K562 (cell line): ENCODE results near the gene NACAD. TPM values are rescaled to one million over a fixed set of nuclear protein-coding genes. Genes with fewer than 3 reads are reported as not detected.

ENCODE experiments used
- ATAC-seq: fragments of 200-7000 bp; cut with Tn5 transposase; 3 replicates; pipeline ENCODE4 v1.9.1; 2020; ENCODE audit warnings: moderate library complexity
- BruUV-seq: library from RNA; stranded (reverse); fragments of 400-500 nt; replicated peaks from 2 replicates; lab custom pipeline; 2021; lab: Mats Ljungman, UMichigan
- CTCF ChIA-PET: fragments of 300-600 bp; formaldehyde crosslinking; extraction: SDS; loops from one replicate; lab custom pipeline; 2021; ENCODE audit warnings: low intra/inter-chr PET ratio; lab: Yijun Ruan, JAX
- POLR2A ChIA-PET: fragments of 300-600, 350-650 bp; sonication (Branson Sonifier 250); formaldehyde crosslinking; extraction: SDS; loops from one replicate; lab custom pipeline; 2021; ENCODE audit warnings: antibody characterized with exemption, inconsistent platforms; lab: Yijun Ruan, JAX
- DNase-seq, 4 experiments: peaks; one replicate each; pipeline versions ENCODE4 v3.0.0 to v3.0.0-alpha.2; 2011 to 2018; ENCODE audit warnings: low spot score in 3 of 4, mixed read lengths in 3 of 4; ENCODE audit errors: extremely low read depth in 1 of 4
- FAIRE-seq: peaks from 2 replicates; lab custom pipeline; 2011; peaks lifted over from hg19 to GRCh38; lab: Jason Lieb, UNC
- H2AFZ ChIP-seq: 2 replicates; pipeline ENCODE4 v1.6.0; 2011; ENCODE audit warnings: low read depth, low read length, control low read depth, inconsistent platforms
- H3K27ac ChIP-seq: fragments of 200-600 bp; 3 replicates; pipeline ENCODE4 v1.8.0; 2011; ENCODE audit warnings: low read depth, mild to moderate bottlenecking, control low read depth, inconsistent platforms, low read length, moderate library complexity, mixed read lengths; ENCODE audit errors: extremely low read depth
- H3K27me3 ChIP-seq, 2 experiments: fragments of 300-600 bp in 1 of 2; 2 replicates in 1 of 2; 3 replicates in 1 of 2; pipeline versions ENCODE4 v1.6.0 to v1.8.0; 2011; ENCODE audit warnings: inconsistent platforms in 2 of 2, low read length in 2 of 2, mild to moderate bottlenecking in 1 of 2, mixed read lengths in 1 of 2, moderate library complexity in 1 of 2; ENCODE audit not compliant: control insufficient read depth in 2 of 2, insufficient read depth in 2 of 2
- H3K36me3 ChIP-seq: fragments of 300-600 bp; 3 replicates; pipeline ENCODE4 v1.8.0; 2011; ENCODE audit warnings: mild to moderate bottlenecking, low read length, inconsistent platforms; ENCODE audit not compliant: control insufficient read depth, insufficient read depth
- H3K4me1 ChIP-seq, 2 experiments: fragments of 200-600 bp in 1 of 2; replicated peaks in 1 of 2; 2 replicates in 1 of 2; 3 replicates in 1 of 2; pipeline versions ENCODE4 v1.5.1 to v1.8.0; 2011; ENCODE audit warnings: inconsistent platforms in 2 of 2, low read length in 2 of 2, mild to moderate bottlenecking in 1 of 2, mixed read lengths in 1 of 2, moderate library complexity in 1 of 2; ENCODE audit not compliant: control insufficient read depth in 2 of 2, insufficient read depth in 2 of 2
- H3K4me2 ChIP-seq: 2 replicates; pipeline ENCODE4 v1.6.1; 2011; ENCODE audit warnings: low read length, control low read depth, inconsistent platforms, mixed read lengths; ENCODE audit not compliant: insufficient read depth
- H3K4me3 ChIP-seq: fragments of 200-600 bp; sonication (generic), shearing (Covaris generic); 2 replicates; pipeline ENCODE4 v1.5.1; 2016; ENCODE audit warnings: control low read depth, inconsistent platforms
- H3K79me2 ChIP-seq: fragments of 200-600 bp; 3 replicates; pipeline ENCODE4 v1.8.0; 2011; ENCODE audit warnings: low read length, inconsistent platforms; ENCODE audit not compliant: control insufficient read depth, insufficient read depth
- H3K9ac ChIP-seq, 2 experiments: 2 replicates each; pipeline versions ENCODE4 v1.6.0 to v1.6.1; 2011; ENCODE audit warnings: low read depth in 2 of 2, low read length in 2 of 2, control low read depth in 1 of 2, inconsistent platforms in 1 of 2, mild to moderate bottlenecking in 1 of 2, mixed read lengths in 1 of 2; ENCODE audit not compliant: insufficient read depth in 1 of 2
- H3K9me1 ChIP-seq: one replicate; pipeline ENCODE4 v1.6.0; 2011; ENCODE audit warnings: inconsistent platforms, mild to moderate bottlenecking, low read length, moderate library complexity; ENCODE audit not compliant: control insufficient read depth, insufficient read depth
- H3K9me3 ChIP-seq: replicated peaks from 2 replicates; pipeline ENCODE4 v1.5.1; 2011; ENCODE audit warnings: low read depth, low read length, inconsistent platforms; ENCODE audit not compliant: control insufficient read depth, insufficient read depth
- H4K20me1 ChIP-seq: replicated peaks from 2 replicates; pipeline ENCODE4 v1.6.1; 2011; ENCODE audit warnings: low read length, inconsistent platforms, mixed read lengths; ENCODE audit not compliant: control insufficient read depth, insufficient read depth
- FOXJ3 ChIP-seq: sonication (generic); formaldehyde crosslinking; IDR thresholded peaks from 2 replicates; pipeline ENCODE4 v1.4.0; 2020; ENCODE audit warnings: mild to moderate bottlenecking, missing genetic modification reagents
- HNRNPUL1 ChIP-seq: fragments of 200-400 bp; formaldehyde crosslinking; IDR thresholded peaks from 2 replicates; pipeline ENCODE4 v1.6.1; 2017; ENCODE audit warnings: low read length
- MIER1 ChIP-seq: fragments of 450-650 bp; IDR thresholded peaks from 2 replicates; pipeline ENCODE4 v1.6.1; 2016; ENCODE audit warnings: antibody characterized with exemption, mild to moderate bottlenecking, low read depth
- STAT6 ChIP-seq: sonication (generic); formaldehyde crosslinking; IDR thresholded peaks from 2 replicates; pipeline ENCODE4 v1.8.1; 2023; ENCODE audit warnings: mild to moderate bottlenecking, missing genetic modification reagents
- TBL1XR1 ChIP-seq, 2 experiments: IDR thresholded peaks; 2 replicates each; pipeline ENCODE4 v1.6.1; 2012; ENCODE audit warnings: improper control_type of control experiment in 2 of 2, low read length in 2 of 2, mild to moderate bottlenecking in 1 of 2
- TFAP4 ChIP-seq: sonication (generic); formaldehyde crosslinking; IDR thresholded peaks from 2 replicates; pipeline ENCODE4 v1.8.0; 2022; ENCODE audit warnings: missing genetic modification reagents, mild to moderate bottlenecking, moderate library complexity, borderline replicate concordance
- U2AF2 ChIP-seq: fragments of 200-400 bp; formaldehyde crosslinking; optimal IDR thresholded peaks from 2 replicates; pipeline ENCODE3; 2017; ENCODE audit warnings: low read depth, mild to moderate bottlenecking, low read length
- ZNF197 ChIP-seq: fragments of 200-800 bp; sonication (Bioruptor generic); IDR thresholded peaks from 2 replicates; pipeline ENCODE4 v1.6.1; 2016; ENCODE audit warnings: low read depth, missing genetic modification characterization, missing compliant biosample characterization
- ZNF274 ChIP-seq: IDR thresholded peaks from 2 replicates; pipeline ENCODE4 v1.6.1; 2011; ENCODE audit warnings: low read depth, mild to moderate bottlenecking, low read length, moderate library complexity, borderline replicate concordance
- ZNF584 ChIP-seq: fragments of 200-800 bp; sonication (Bioruptor generic); IDR thresholded peaks from 2 replicates; pipeline ENCODE4 v1.6.1; 2016; ENCODE audit warnings: low read depth, mild to moderate bottlenecking, missing genetic modification characterization, missing compliant biosample characterization
- ZNF717 ChIP-seq: fragments of 250-450 bp; sonication (Bioruptor Pico); IDR thresholded peaks from 2 replicates; pipeline ENCODE4 v1.5.0; 2021
- WGBS: fragments of 100-300 bp; shearing (Covaris generic); methylation state at CpG from one replicate; pipeline ENCODE4 v1.1.6; 2016; ENCODE audit warnings: low coverage, mixed read lengths; ENCODE audit not compliant: insufficient coverage; ENCODE audit errors: missing lambda C conversion rate; 5-methylcytosine and 5-hydroxymethylcytosine counted together
- in situ Hi-C: fragments of 300-500 bp; cut with MboI; formaldehyde crosslinking; loops from 4 replicates; pipeline ENCODE4 v1.15.0; 2018; ENCODE audit warnings: inconsistent platforms, mixed read lengths
- intact Hi-C: fragments of 100-400 bp; cut with micrococcal nuclease; formaldehyde crosslinking; loops from 2 replicates; pipeline ENCODE4 v1.14.2; 2022
- polyA plus RNA-seq, 8 experiments: library from polyadenylated mRNA; depleted of rRNA in 4 of 8; stranded (reverse) in 5 of 8; unstranded in 3 of 8; fragments of >200 nt; fragmentation: Nextera tagmentation in 2 of 8; fragmentation: Illumina TruSeq in 1 of 8; extraction: Ambion mirVana in 2 of 8; extraction: Trizol in 1 of 8; gene quantifications; 2 replicates each; pipeline versions ENCODE4 v1.2.1 to v1.2.3, GENCODE V29; 2011 to 2014; ENCODE audit warnings: inconsistent platforms in 1 of 8, missing spikeins in 1 of 8
- total RNA-seq, 7 experiments: library from RNA; depleted of rRNA in 6 of 7; stranded (reverse); fragments of >200 nt in 6 of 7; fragmentation: Illumina TruSeq in 2 of 7; extraction: Trizol in 2 of 7; gene quantifications; 2 replicates each; pipeline versions ENCODE4 v1.2.1 to v1.2.3, GENCODE V29; 2011 to 2021; ENCODE audit warnings: low replicate concordance in 1 of 7

The NACAD gene
- total and polyA plus RNA-seq, 9 of the 15 experiments (the other 6 are each of a cell fraction or from before 2014, with no cell fraction given) = under 0.01 to 0.03 (median 0.02) TPM; not detected in 5

GRCh38 chr7:45111298-45112223 is 22.8 kb upstream of the NACAD start, which contains the start of gene TBRG4:
TBRG4 (minus strand) TSS chr7:45111697; CDS start chr7:45109237, 2,460 bp downstream.
- H2AFZ ChIP-seq = peak within 1 kb of the TSS; percentile 96
- H3K36me3 ChIP-seq = peaks cover 34% of the 10 kb centered on the region
- WGBS = 2% methylated on average over 61 of the region's 64 CpGs
- ATAC-seq = peak; percentile 91
- peaks cover 20% of the 10 kb centered on the region for H4K20me1 ChIP-seq
- H3K4me2 ChIP-seq = peak within 1 kb of the TSS; percentile 98
- H3K9ac ChIP-seq = peak within 1 kb of the TSS; percentile 99 to 100
- no peaks in the 10 kb centered on the region for H3K27me3 ChIP-seq
- no peaks in the 10 kb centered on the region for H3K9me1 ChIP-seq
- peak; percentile 95 for FAIRE-seq
- intact Hi-C loops (loop anchor here (5.0 kb wide), 1 partner anchor 124 kb away; no protein-coding TSS in a partner anchor), in situ Hi-C loops (no loop called here)
- peak within 1 kb of the TSS; percentile 99 for H3K27ac ChIP-seq
- POLR2A ChIA-PET = interaction anchor here (0.6 to 2.2 kb wide), 23 partner anchors 8 to 307 kb away, joined by 3 to 23 read pairs (median 5); partner anchors contain the start of genes CCM2 and H2AZ2
- H3K4me3 ChIP-seq = peak within 1 kb of the TSS; percentile 95
- peaks cover 57% of the 10 kb centered on the region for H3K79me2 ChIP-seq
- BruUV-seq = TSS peak; percentile 96
- peaks cover 12 to 24% of the 10 kb centered on the region in 2 experiments; a peak in 4 of 5 replicates for H3K4me1 ChIP-seq
- DNase-seq = peak; percentile 89 to 98 (median 91)
- CTCF ChIA-PET = no interaction called here
- H3K9me3 ChIP-seq = no peaks in the 10 kb centered on the region
- TF ChIP-seq MIER1 (no peak), FOXJ3 (no peak), ZNF584 (no peak; the same call in 1 of the 2 replicates), ZNF274 (no peak), TFAP4 (CRISPR knock-in tag) (peak; percentile 93), HNRNPUL1 (no peak), U2AF2 (no peak), STAT6 (CRISPR knock-in tag) (no peak; the same call in 1 of the 2 replicates), TBL1XR1 (IDR thresholded peaks at IDR 0.05; ENCODE audit: low read length in 2 of 2) (peak; percentile 20 to 58; a peak in 1 of 4 replicates), ZNF717 (CRISPR knock-in tag) (0 out of 2 replicates have a peak, but pooled peaks have one; percentile 45), ZNF197 (CRISPR knock-in tag) (no peak)
